H4 (cell line): Measurements from ENCODE around the gene CPT1B. TPM values are rescaled to one million over a fixed set of nuclear protein-coding genes. Genes with fewer than 3 reads are reported as not detected.

Experiments
- total RNA-seq: library from RNA; depleted of rRNA; stranded (reverse); fragments of >200 nt; shearing (Covaris generic); gene quantifications from 2 replicates; pipeline ENCODE4 v1.2.3, GENCODE V29; 2014; rRNA removed

The CPT1B gene
- total RNA-seq, 1 experiment from 2014 or later: 2.0 TPM

Other genes with a start within 250 kb of the CPT1B start
- 22.9 and 32.1 TPM in 2 replicates for gene PPP6R2, start 235.1 kb downstream of the CPT1B start, total RNA-seq
- gene SBF1, start 103.4 kb downstream of the CPT1B start, total RNA-seq: 29.1 and 33.9 TPM in 2 replicates
- gene ADM2, start 96.9 kb downstream of the CPT1B start, total RNA-seq: 0.17 and 0.39 TPM in 2 replicates
- not detected in 2 replicates for gene MIOX, start 91.6 kb downstream of the CPT1B start, total RNA-seq
- 8.6 and 9.4 TPM in 2 replicates for gene LMF2, start 70.7 kb downstream of the CPT1B start, total RNA-seq
- gene NCAPH2, start 70.2 kb downstream of the CPT1B start, total RNA-seq: 39.0 and 76.8 TPM in 2 replicates
- 1.3 and 11.9 TPM in 2 replicates for gene SCO2, start 52.8 kb downstream of the CPT1B start, total RNA-seq
- 0.39 and 0.68 TPM in 2 replicates for gene TYMP, start 48.4 kb downstream of the CPT1B start, total RNA-seq
- gene KLHDC7B, start 32.5 kb downstream of the CPT1B start, total RNA-seq: 0.18 and 0.48 TPM in 2 replicates
- gene SYCE3, start 15.5 kb downstream of the CPT1B start, total RNA-seq: not detected in 2 replicates
- 9.4 and 12.1 TPM in 2 replicates for gene CHKB, start 4.4 kb upstream of the CPT1B start, total RNA-seq
- gene MAPK8IP2, start 22.4 kb upstream of the CPT1B start, total RNA-seq: 0.29 and 0.41 TPM in 2 replicates
- gene ARSA, start 49.7 kb upstream of the CPT1B start, total RNA-seq: 8.4 and 9.3 TPM in 2 replicates
- 0.19 and 0.62 TPM in 2 replicates for gene SHANK3, start 94.4 kb upstream of the CPT1B start, total RNA-seq
- gene ACR, start 159.8 kb upstream of the CPT1B start, total RNA-seq: not detected in 2 replicates
- 6.7 and 10.1 TPM in 2 replicates for gene RABL2B, start 205.2 kb upstream of the CPT1B start, total RNA-seq